GM12892 (cell line): Measurements from ENCODE around the gene FGGY.

Source experiments
- DNase-seq: peaks from one replicate; pipeline ENCODE4 v3.0.0; 2011; ENCODE audit not compliant: insufficient read length
- FAIRE-seq: peaks from 2 replicates; lab custom pipeline; 2011; peaks lifted over from hg19 to GRCh38; lab: Jason Lieb, UNC
- POLR2A ChIP-seq: IDR thresholded peaks from 2 replicates; pipeline ENCODE4 v1.6.1; 2011; ENCODE audit warnings: low read depth, low read length, control low read depth
- POLR2AphosphoS5 ChIP-seq: IDR thresholded peaks from 2 replicates; pipeline ENCODE4 v1.6.1; 2011; ENCODE audit warnings: low read depth, low read length, control low read depth
- TAF1 ChIP-seq: IDR thresholded peaks from 2 replicates; pipeline ENCODE4 v1.6.1; 2011; ENCODE audit warnings: low read depth, mild to moderate bottlenecking, control low read depth, low read length, borderline replicate concordance

The FGGY gene

DNA sequence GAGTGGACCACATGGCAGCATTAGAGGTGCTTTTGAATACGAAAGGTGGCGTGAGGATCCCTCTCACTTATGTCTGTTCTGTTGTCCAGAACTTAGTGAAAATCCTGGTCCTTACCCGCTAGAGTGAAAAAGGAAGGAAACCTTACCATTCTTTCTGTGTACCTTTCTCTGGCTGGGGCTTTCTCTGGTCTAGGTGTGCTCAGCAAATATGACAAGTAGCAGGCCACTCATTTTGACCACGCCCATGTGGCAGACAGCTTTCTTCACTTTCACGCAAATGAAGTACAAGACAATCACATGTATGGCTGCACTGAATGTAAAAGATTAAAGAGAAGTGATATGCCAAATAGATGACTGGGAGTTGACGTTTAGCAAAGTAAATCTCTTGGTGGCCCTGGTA is 131.9 kb downstream of the FGGY start:
- no peak for TF ChIP-seq POLR2A
- no peak for TF ChIP-seq POLR2AphosphoS5
- TF ChIP-seq TAF1 = no peak
- DNase-seq = no peak
- no peak for FAIRE-seq

DNA sequence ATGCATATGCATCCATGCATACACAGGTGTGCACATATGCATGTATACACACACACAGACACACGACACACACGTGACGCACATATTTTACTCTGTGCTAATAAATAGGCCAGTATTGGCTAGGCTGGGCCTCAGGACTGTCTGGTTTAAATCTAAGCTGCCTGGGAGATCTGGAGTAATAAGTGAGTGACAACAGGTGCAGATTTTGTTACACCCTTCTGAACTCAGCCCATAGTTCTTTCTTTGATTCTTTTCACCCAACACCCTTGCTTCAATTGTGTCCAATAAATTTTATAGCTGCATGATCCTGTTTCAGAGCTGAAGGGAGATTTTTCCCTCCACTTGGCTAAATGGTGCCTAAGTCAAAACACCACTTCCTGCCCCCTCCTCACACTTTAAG is 132.8 kb downstream of the FGGY start:
- FAIRE-seq (no peak), DNase-seq (no peak)
- TF ChIP-seq POLR2A (no peak), TAF1 (no peak), POLR2AphosphoS5 (no peak)

DNA sequence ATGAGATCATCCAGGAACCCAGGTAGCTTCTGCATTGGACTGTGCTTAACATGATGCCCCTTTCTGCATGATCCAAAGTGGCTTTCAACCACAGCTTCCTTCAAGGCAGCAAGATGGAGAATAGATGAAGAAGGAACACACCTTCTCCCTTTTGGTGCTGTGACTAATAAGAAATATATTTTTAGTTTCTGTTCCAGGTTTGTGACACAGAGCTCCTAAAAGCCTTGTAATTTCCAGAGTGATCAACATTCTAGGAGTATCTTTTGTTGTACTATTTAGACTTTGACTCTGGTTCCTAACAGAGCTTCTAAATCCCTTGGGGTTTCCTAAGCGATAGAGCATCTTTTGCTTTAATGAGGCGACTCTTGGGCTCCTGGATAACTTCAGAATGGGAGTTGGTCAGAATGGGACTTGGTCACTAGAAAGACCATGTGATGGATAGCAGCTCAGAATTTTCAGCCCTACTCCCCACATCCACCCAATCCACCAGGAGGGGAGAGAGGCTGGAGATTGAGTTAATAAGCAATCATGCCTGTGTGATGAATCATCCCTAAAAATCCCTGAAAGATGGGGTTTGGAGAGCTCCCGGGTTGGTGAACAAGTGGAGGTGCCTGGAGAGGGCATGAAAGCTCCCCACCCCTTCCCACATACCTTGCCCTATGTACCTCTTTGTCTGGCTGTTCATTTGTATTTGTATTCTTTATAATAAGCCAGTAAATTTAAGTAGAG is 134.8 kb downstream of the FGGY start:
- TF ChIP-seq TAF1 = no peak
- TF ChIP-seq POLR2A = no peak
- TF ChIP-seq POLR2AphosphoS5 = no peak
- DNase-seq (no peak), FAIRE-seq (no peak)

DNA sequence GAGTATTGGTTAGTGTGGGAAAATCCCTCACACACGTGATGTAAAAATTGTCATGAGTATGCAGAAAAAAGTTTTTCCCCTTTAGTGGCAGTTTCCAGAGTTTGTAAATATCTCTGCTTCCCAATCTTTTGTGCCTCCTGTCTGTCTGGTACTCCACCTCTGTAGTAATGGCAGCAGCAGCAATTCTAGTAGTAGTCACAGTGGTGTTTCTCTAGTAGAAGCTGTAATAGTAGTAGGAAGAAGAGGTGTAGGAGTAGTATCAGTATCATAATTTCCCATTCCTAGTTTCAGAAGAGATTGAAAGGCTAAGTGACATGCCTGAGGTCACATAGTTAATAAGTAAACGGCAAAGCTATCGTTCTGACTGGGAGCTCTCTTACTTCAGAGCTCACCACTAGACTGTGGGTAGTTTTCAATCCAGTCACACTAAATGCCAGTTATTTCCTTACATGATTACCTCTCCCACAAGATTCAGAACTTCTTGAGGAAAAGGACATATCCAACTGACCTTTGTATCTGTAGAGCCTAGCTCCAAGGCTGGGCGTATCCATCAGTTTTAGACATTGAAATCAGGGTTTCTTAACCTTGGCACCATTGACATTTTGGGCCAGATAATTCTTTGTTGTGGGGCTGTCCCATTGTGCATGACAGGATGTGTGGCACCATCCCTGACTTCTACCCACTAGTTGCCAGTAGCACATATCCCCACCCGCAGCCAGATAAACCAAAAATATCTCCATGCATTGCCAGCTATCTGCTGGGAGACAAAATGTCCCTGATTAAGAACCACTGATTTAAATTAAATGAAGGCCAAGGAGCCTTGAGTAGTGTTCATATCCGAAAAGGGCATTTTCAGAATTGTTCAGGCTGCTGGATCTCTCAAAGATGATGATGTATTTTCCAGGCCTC is 135.9 kb downstream of the FGGY start:
- DNase-seq = no peak
- FAIRE-seq = peak; percentile 48
- TF ChIP-seq POLR2A (no peak), POLR2AphosphoS5 (no peak), TAF1 (no peak)

DNA sequence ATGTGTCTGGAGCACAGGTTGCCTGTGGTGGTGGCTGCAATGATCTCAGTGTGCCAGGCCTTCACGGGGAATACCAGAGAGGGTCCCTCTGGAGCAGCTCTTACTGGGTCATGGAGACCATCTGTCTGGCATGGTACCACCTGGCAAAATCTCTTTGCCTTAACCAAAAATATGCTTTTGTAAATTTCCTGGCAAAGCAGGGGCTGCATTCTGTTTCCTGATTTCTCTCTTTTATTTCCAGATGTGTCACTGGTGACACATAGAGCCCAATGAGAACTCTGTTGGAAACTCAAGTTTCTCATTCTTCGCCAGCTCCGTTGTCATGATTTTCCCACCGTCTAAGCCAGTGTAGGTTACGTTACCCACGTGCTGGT is 136.5 kb downstream of the FGGY start:
- DNase-seq = no peak
- no peak for TF ChIP-seq POLR2A
- FAIRE-seq = no peak

DNA sequence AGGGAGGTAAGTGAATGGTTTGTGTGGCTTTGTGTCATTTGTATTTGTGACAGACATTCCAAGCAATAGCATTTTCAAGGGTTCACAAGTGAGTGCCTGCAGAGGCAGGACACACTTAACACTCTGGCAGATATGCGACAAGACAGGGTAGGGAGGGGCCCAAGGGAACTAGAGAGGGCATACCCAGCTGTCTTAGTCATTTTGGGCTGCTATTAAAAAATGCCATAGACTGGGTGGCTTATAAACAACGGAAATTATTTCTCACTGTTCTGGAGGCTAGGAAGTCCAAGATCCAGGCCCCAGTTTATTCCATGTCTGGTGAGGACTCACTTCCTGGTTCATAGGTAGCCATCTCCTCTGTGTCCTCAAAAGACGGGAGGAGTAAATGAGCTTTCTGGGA is 137.4 kb downstream of the FGGY start:
- DNase-seq (no peak), FAIRE-seq (no peak)

DNA sequence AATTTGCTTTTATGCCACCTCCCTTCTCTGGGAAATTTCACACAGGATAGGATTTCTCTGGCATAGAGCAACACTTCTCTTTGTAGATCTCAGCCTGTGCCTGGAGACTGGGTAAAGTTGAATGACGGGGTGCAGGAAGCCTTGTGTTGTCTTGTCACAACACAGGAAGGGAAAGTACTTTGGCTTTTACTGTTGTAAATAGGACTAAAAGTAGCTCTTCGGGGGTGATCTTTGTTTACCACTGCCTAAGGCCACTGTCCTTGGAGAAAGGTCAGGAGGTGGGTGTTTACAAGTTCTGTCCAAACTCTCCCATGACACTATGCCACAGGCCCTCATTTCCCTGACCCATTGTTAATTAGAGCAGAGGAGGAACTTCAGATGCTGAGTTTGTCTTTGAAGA is 139.7 kb downstream of the FGGY start:
- no peak for FAIRE-seq
- TF ChIP-seq POLR2AphosphoS5 = no peak
- no peak for TF ChIP-seq POLR2A
- TF ChIP-seq TAF1 = no peak
- DNase-seq = no peak

More for the DNA sequence above, 137.4 kb downstream of the FGGY start:
- TF ChIP-seq POLR2A (no peak), TAF1 (no peak), POLR2AphosphoS5 (no peak)

DNA sequence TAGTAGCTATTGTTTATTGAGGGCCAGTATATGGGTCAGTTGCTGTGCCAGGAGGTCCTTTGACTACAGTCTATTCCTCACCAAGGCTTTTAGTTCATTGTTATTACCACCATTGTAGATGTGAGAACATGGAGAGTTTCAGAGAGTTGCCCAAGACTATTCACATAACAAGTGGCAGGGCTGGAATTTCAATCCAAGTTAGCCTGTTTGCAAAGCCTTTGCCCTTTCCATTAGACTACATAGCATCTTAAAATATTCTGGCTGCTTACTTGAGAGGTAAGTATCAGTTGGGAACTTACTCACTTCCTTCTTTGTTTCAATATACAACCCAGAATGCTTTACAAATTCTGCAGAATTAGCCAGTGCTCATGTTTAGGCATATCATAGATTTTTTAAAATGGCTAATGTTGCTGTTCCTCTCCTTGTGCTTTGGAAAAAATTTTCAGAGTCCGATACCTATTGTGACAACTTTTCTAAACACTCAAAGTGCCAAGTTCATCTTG is 141.2 kb downstream of the FGGY start:
- DNase-seq (no peak), FAIRE-seq (no peak)
- TF ChIP-seq POLR2AphosphoS5 = no peak
- TF ChIP-seq TAF1 = no peak
- no peak for TF ChIP-seq POLR2A

DNA sequence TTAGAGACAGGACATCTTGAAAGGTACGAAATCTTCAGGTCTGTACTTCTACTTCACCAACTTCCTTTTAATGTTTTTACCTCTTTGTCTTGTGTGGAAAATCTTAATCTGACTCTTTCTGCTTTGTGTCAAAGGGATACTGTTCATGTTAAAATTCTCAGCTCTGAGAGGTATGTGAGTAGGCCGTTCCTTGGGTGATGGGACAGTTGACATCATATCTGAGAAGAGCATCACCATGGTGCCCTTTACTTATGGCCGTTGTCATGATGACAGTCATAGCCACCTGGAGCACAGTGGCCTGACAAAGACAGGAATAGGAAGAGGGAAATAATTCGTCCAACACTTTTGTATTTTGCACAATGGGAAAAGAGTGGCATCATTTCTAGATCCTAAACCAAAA is 145.6 kb downstream of the FGGY start:
- DNase-seq = no peak
- TF ChIP-seq TAF1 (no peak), POLR2A (no peak)
- FAIRE-seq = no peak

DNA sequence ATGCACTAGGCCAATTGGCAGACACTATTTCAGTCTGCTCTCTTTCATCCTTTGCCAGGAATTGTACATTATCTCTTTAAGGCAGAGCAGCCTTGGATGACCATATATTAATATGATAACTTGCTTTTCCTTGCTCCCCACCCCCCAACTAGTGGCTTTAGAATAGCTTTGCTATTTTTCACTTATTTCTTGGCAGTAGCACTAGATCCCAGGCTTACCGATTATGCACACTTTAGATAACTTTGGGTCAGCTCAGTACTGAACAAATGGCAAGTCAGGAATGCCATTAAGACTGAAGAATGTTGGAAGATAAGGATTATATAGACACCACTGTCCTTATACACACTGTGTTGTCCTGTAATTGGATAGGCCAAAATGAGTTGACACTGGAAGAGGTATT is 146.4 kb downstream of the FGGY start:
- FAIRE-seq = no peak
- TF ChIP-seq POLR2AphosphoS5 (no peak), POLR2A (no peak), TAF1 (no peak)
- DNase-seq = no peak

DNA sequence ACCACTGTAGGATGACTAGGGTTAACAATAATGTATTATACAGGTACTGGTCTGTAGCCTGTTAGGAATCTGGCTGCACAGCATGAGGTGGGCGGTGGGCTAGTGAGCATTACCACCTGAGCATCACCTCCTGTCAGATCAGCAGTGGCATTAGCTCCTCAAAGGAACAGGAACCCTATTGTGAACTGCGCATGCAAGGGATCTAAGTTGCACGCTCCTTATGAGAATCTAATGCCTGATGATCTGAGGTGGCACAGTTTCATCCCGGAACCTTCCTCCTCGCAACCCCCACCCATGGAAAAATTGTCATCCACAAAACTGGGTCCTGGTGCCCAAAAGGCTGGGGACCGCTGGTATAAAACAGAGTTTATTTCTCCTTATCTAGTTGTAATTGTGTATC is 147.6 kb downstream of the FGGY start:
- no peak for DNase-seq
- no peak for FAIRE-seq
- TF ChIP-seq POLR2AphosphoS5 (no peak), POLR2A (no peak), TAF1 (no peak)
